Ovary (tissue), 3 donors: ENCODE measurements around the gene MYO9A.
A peak's percentile ranks its signal among the peaks of the same experiment; 100 is the strongest.

Source experiments
- EP300 ChIP-seq: sonication (generic); formaldehyde crosslinking; IDR thresholded peaks from one replicate; pipeline ENCODE4 v1.6.1; 2017; ENCODE audit warnings: antibody characterized with exemption
- POLR2A ChIP-seq: fragments of 450-650 bp; IDR thresholded peaks from one replicate; pipeline ENCODE4 v1.6.1; 2017; ENCODE audit warnings: antibody characterized with exemption, mild to moderate bottlenecking, moderate library complexity
- TF ChIP-seq, protein P1 (sequence below), 3 donors: fragments of 450-650 bp in 2 of 3; fragments of 200-600 bp in 1 of 3; IDR thresholded peaks; one replicate each; pipeline versions ENCODE4 v1.5.1 to v1.8.0; 2016 to 2022; ENCODE audit warnings: antibody characterized with exemption in 3 of 3, mild to moderate bottlenecking in 1 of 3
- donor health status: DM: no; HTN: no; CAD: no.

DNA sequence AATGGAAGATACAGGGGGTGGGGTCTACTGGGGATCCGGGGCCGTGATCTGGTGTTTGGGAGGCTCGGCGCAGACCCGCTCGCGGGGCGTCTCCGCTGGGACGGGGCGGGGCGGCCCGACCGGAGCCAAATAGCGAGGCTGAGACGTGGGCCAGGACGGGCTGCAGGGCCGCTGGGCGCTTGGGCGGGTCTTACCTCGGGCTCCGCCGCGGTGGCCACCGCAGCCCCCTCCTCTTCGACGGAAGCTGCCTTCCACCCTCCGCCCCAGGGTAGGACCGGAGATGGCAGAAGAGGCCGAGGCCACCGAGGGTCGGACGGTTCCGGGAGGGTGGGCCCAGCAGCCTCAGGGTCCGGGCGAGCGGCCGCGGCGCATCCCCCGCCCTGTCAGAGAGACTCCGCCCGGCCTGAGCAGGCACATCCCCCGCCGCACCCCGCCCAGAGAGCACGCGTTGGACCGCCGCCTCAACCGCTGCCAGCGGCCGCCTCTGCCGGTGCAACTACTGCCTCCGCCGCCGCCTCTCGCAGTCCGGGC is 399 bp downstream of the MYO9A start:
- TF ChIP-seq, protein P1, sequence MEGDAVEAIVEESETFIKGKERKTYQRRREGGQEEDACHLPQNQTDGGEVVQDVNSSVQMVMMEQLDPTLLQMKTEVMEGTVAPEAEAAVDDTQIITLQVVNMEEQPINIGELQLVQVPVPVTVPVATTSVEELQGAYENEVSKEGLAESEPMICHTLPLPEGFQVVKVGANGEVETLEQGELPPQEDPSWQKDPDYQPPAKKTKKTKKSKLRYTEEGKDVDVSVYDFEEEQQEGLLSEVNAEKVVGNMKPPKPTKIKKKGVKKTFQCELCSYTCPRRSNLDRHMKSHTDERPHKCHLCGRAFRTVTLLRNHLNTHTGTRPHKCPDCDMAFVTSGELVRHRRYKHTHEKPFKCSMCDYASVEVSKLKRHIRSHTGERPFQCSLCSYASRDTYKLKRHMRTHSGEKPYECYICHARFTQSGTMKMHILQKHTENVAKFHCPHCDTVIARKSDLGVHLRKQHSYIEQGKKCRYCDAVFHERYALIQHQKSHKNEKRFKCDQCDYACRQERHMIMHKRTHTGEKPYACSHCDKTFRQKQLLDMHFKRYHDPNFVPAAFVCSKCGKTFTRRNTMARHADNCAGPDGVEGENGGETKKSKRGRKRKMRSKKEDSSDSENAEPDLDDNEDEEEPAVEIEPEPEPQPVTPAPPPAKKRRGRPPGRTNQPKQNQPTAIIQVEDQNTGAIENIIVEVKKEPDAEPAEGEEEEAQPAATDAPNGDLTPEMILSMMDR (IDR thresholded peaks at IDR 0.05) = no peak
- peak; percentile 29 for TF ChIP-seq POLR2A
- no peak for TF ChIP-seq EP300
